Natural killer cell (primary cell): ENCODE results near the gene PDE4B. TPM values are rescaled to one million over a fixed set of nuclear protein-coding genes. Genes with fewer than 3 reads are reported as not detected.

Experiments used
- ATAC-seq, 3 donors: fragments of 150-1000 bp in 2 of 3; fragments of 200-7000 bp in 1 of 3; cut with Tn5 transposase; 1 replicate in 1 of 3; 2 replicates in 2 of 3; pipeline ENCODE4 v1.10.0; 2021; ENCODE audit warnings: mild to moderate bottlenecking in 2 of 3, moderate library complexity in 2 of 3
- DNase-seq, 2 donors: peaks; one replicate each; pipeline versions ENCODE4 v3.0.0 to v3.0.0-alpha.2; 2013 to 2021; ENCODE audit warnings: mixed read lengths in 1 of 2
- H3K27ac ChIP-seq: one replicate; pipeline ENCODE4 v1.5.1; 2013; ENCODE audit warnings: mild to moderate bottlenecking, low read length
- H3K27me3 ChIP-seq: one replicate; pipeline ENCODE4 v1.6.1; 2013; ENCODE audit warnings: low read length; ENCODE audit not compliant: control insufficient read depth, insufficient read depth
- H3K36me3 ChIP-seq: one replicate; pipeline ENCODE4 v1.6.1; 2013; ENCODE audit warnings: low read length; ENCODE audit not compliant: control insufficient read depth, insufficient read depth
- H3K4me1 ChIP-seq: one replicate; pipeline ENCODE4 v1.6.1; 2013; ENCODE audit warnings: low read length; ENCODE audit not compliant: control insufficient read depth, insufficient read depth
- H3K4me3 ChIP-seq: one replicate; pipeline ENCODE4 v1.5.1; 2013; ENCODE audit warnings: low read length
- H3K9me3 ChIP-seq: one replicate; pipeline ENCODE4 v1.6.1; 2013; ENCODE audit warnings: low read length; ENCODE audit not compliant: control insufficient read depth, insufficient read depth
- H3K27ac Mint-ChIP-seq, 2 donors: one replicate each; pipeline ENCODE4 v1.8.0; 2022; ENCODE audit warnings: mild to moderate bottlenecking in 2 of 2, mixed read lengths in 2 of 2, moderate library complexity in 1 of 2
- H3K27me3 Mint-ChIP-seq, 2 donors: one replicate each; pipeline ENCODE4 v1.8.0; 2022; ENCODE audit warnings: low read depth in 2 of 2, mixed read lengths in 2 of 2
- H3K36me3 Mint-ChIP-seq: one replicate; pipeline ENCODE4 v1.8.0; 2022; ENCODE audit warnings: mixed read lengths
- H3K4me1 Mint-ChIP-seq, 2 donors: one replicate each; pipeline ENCODE4 v1.8.0; 2022; ENCODE audit warnings: mixed read lengths in 2 of 2
- H3K4me3 Mint-ChIP-seq: one replicate; pipeline ENCODE4 v1.8.0; 2022; ENCODE audit warnings: mild to moderate bottlenecking, moderate library complexity, mixed read lengths
- H3K9me3 Mint-ChIP-seq, 2 donors: one replicate each; pipeline ENCODE4 v1.8.0; 2022; ENCODE audit warnings: mixed read lengths in 2 of 2
- WGBS: methylation state at CpG from one replicate; pipeline ENCODE4 v1.1.7; 2013; ENCODE audit warnings: missing lambda C conversion rate; ENCODE audit not compliant: insufficient coverage; 5-methylcytosine and 5-hydroxymethylcytosine counted together
- intact Hi-C: fragments of 100-400 bp; cut with micrococcal nuclease; formaldehyde crosslinking; loops from one replicate; pipeline ENCODE4 v1.14.2; 2022
- total RNA-seq, 4 donors: library from RNA; stranded (reverse); fragments of 120-200 nt in 1 of 4; gene quantifications; one replicate each; pipeline versions ENCODE4 v1.2.3 to v1.2.4, GENCODE V29; 2013 to 2022
- TF ChIP-seq, protein P1 (sequence below): fragments of 200-600 bp; IDR thresholded peaks from one replicate; pipeline ENCODE4 v1.8.0; 2022; ENCODE audit warnings: antibody characterized with exemption

The PDE4B gene
- total RNA-seq, 3 donors from 2014 or later (not counting 1 experiment from before 2014, with no cell fraction given), result 18.0 to 42.4 (median 25.5) TPM

GRCh38 chr1:65836686-65837085, 44.0 kb downstream of the PDE4B start:
- no peaks in the 10 kb centered on the region for H3K27me3 ChIP-seq
- Mint-ChIP-seq H3K27me3 (no peaks in the 10 kb centered on the region), H3K4me1 (no peaks in the 10 kb centered on the region), H3K9me3 (peaks cover 2% of the 10 kb centered on the region in 2 donors), H3K27ac (no peak overlapping the region), H3K36me3 (no peaks in the 10 kb centered on the region), H3K4me3 (no peak overlapping the region)
- H3K4me1 ChIP-seq, result no peaks in the 10 kb centered on the region
- no peaks in the 10 kb centered on the region for H3K36me3 ChIP-seq
- intact Hi-C loops, result no loop called here
- WGBS, result 89% methylated on average over 3 of the region's 3 CpGs
- H3K27ac ChIP-seq, result no peak overlapping the region
- TF ChIP-seq, protein P1, sequence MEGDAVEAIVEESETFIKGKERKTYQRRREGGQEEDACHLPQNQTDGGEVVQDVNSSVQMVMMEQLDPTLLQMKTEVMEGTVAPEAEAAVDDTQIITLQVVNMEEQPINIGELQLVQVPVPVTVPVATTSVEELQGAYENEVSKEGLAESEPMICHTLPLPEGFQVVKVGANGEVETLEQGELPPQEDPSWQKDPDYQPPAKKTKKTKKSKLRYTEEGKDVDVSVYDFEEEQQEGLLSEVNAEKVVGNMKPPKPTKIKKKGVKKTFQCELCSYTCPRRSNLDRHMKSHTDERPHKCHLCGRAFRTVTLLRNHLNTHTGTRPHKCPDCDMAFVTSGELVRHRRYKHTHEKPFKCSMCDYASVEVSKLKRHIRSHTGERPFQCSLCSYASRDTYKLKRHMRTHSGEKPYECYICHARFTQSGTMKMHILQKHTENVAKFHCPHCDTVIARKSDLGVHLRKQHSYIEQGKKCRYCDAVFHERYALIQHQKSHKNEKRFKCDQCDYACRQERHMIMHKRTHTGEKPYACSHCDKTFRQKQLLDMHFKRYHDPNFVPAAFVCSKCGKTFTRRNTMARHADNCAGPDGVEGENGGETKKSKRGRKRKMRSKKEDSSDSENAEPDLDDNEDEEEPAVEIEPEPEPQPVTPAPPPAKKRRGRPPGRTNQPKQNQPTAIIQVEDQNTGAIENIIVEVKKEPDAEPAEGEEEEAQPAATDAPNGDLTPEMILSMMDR, result no peak
- DNase-seq (no peak), ATAC-seq (no peak)
- no peaks in the 10 kb centered on the region for H3K9me3 ChIP-seq
- no peak overlapping the region for H3K4me3 ChIP-seq

DNA sequence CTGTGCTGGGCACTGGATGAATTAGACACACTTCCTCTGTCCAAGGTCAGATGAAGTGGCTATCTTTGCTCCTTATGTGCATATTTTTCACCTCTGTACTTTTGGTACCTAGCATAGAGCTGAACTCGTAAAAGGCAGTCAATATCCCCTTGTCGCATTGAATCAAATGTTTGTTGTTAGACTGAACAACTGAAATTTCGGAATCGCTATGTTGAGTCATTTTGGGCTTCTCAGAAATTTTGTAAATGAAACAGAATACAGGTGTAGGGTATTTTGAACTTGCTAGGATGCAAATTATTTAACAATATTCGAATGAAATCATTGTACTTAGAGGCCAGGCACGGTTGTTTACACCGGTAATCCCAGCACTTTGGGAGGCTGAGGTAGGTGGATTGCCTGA, 48.0 kb downstream of the PDE4B start:
- H3K4me3 Mint-ChIP-seq, result no peak overlapping the region
- no peak overlapping the region for H3K4me3 ChIP-seq
- intact Hi-C loops, result no loop called here
- no peaks in the 10 kb centered on the region for H3K27me3 Mint-ChIP-seq
- no peak for ATAC-seq
- H3K36me3 Mint-ChIP-seq, result no peaks in the 10 kb centered on the region
- DNase-seq, result no peak
- no peaks in the 10 kb centered on the region for H3K36me3 ChIP-seq
- TF ChIP-seq, protein P1, result no peak
- no peaks in the 10 kb centered on the region for H3K4me1 ChIP-seq
- 88% methylated on average over 7 of the region's 7 CpGs for WGBS
- H3K9me3 Mint-ChIP-seq, result peaks cover 2% of the 10 kb centered on the region in 2 donors
- H3K27ac ChIP-seq, result no peak overlapping the region
- H3K27me3 ChIP-seq, result no peaks in the 10 kb centered on the region
- no peak overlapping the region for H3K27ac Mint-ChIP-seq
- H3K4me1 Mint-ChIP-seq, result no peaks in the 10 kb centered on the region
- no peaks in the 10 kb centered on the region for H3K9me3 ChIP-seq

GRCh38 chr1:65844296-65844695, 51.6 kb downstream of the PDE4B start:
- H3K4me1 ChIP-seq, result no peaks in the 10 kb centered on the region
- H3K36me3 ChIP-seq, result no peaks in the 10 kb centered on the region
- H3K36me3 Mint-ChIP-seq, result no peaks in the 10 kb centered on the region
- H3K27me3 Mint-ChIP-seq, result no peaks in the 10 kb centered on the region
- H3K9me3 Mint-ChIP-seq, result peaks cover 2 to 5% of the 10 kb centered on the region in 2 donors
- no peak overlapping the region for H3K27ac Mint-ChIP-seq
- no peak overlapping the region for H3K4me3 Mint-ChIP-seq
- H3K9me3 ChIP-seq, result no peaks in the 10 kb centered on the region
- ATAC-seq, result no peak
- intact Hi-C loops, result no loop called here
- TF ChIP-seq, protein P1, result no peak
- H3K4me1 Mint-ChIP-seq, result no peaks in the 10 kb centered on the region
- 90% methylated on average over 4 of the region's 4 CpGs for WGBS
- H3K27me3 ChIP-seq, result no peaks in the 10 kb centered on the region
- H3K27ac ChIP-seq, result no peak overlapping the region
- no peak for DNase-seq
- no peak overlapping the region for H3K4me3 ChIP-seq

DNA sequence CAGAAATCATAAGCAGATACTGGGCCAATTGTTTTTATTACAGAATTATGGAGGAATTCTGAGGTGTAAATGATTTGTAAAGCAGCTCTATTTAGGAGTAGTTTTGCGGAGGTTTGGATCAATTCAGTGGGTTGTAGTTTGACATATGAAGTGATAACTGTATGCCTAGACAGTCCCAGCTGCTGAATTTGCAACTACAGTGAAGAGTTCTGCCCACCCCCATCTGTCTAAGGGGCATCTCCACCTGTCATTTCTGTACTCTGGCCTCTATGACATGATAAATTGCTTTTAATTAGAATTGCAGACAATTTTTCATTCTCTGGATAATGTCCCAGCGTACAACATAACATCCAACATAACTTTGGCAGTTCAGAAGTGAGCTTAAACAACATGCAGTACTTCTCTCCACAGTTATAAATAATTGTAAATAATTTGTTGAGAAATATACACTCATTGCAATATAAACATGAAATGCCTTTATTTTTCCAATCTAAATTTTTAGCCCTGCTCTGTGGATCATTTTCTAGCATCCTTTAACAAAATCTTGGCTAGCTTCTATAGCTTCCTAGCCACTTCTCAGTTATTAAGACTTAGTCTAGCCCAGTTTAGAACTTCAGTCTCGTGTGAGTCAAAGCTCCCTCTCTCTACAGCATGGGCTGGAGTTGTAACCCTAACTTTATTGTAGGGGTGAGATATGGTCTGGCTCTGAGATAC, 52.3 kb downstream of the PDE4B start:
- no peaks in the 10 kb centered on the region for H3K27me3 Mint-ChIP-seq
- Histone ChIP-seq H3K27ac (no peak overlapping the region), H3K4me1 (no peaks in the 10 kb centered on the region), H3K27me3 (no peaks in the 10 kb centered on the region), H3K9me3 (no peaks in the 10 kb centered on the region), H3K36me3 (no peaks in the 10 kb centered on the region), H3K4me3 (no peak overlapping the region)
- peaks cover 2 to 5% of the 10 kb centered on the region in 2 donors for H3K9me3 Mint-ChIP-seq
- no peak for DNase-seq
- intact Hi-C loops, result no loop called here
- 96% methylated on average over 2 of the region's 3 CpGs for WGBS
- no peak for ATAC-seq
- no peaks in the 10 kb centered on the region for H3K4me1 Mint-ChIP-seq
- no peak overlapping the region for H3K27ac Mint-ChIP-seq
- no peak overlapping the region for H3K4me3 Mint-ChIP-seq
- TF ChIP-seq, protein P1, result no peak
- H3K36me3 Mint-ChIP-seq, result no peaks in the 10 kb centered on the region
